HG03103 (cell line): ENCODE data around the gene AUTS2.

Experiments
- ATAC-seq: cut with Tn5 transposase; IDR thresholded peaks from one replicate; pipeline ENCODE4 v1.9.1; 2021; ENCODE audit warnings: low read depth; ENCODE audit not compliant: unreplicated experiment

The AUTS2 gene

GRCh38 chr7:69598081-69598486 lies at the start of gene AUTS2:
Gene AUTS2, plus strand, starts transcription at chr7:69598475. Its CDS starts 1,179 bp downstream, at chr7:69599654.
- ATAC-seq, result peak; percentile 62

GRCh38 chr7:69550991-69551390 lies 47.3 kb upstream of the AUTS2 start:
- no peak for ATAC-seq

- no peak for ATAC-seq
These were observed 45.1 kb upstream of the AUTS2 start for GRCh38 chr7:69553190-69553589.

GRCh38 chr7:69561266-69561960 lies 36.9 kb upstream of the AUTS2 start:
- no peak for ATAC-seq

GRCh38 chr7:69564454-69565417 lies 33.5 kb upstream of the AUTS2 start:
- ATAC-seq, result peak; percentile 71

GRCh38 chr7:69567800-69568199 lies 30.5 kb upstream of the AUTS2 start:
- ATAC-seq, result no peak

GRCh38 chr7:69568266-69568665 lies 30.0 kb upstream of the AUTS2 start:
- ATAC-seq, result no peak

- no peak for ATAC-seq
These were observed 22.6 kb upstream of the AUTS2 start for GRCh38 chr7:69575651-69576050.

GRCh38 chr7:69577221-69577620 lies 21.1 kb upstream of the AUTS2 start:
- ATAC-seq, result no peak

- ATAC-seq, result no peak
These were observed 13.1 kb upstream of the AUTS2 start for GRCh38 chr7:69585169-69585568.

- no peak for ATAC-seq
These were observed 12.0 kb upstream of the AUTS2 start for GRCh38 chr7:69586321-69586720.

GRCh38 chr7:69588773-69589172 lies 9.5 kb upstream of the AUTS2 start:
- no peak for ATAC-seq

- no peak for ATAC-seq
These were observed 6.5 kb upstream of the AUTS2 start for GRCh38 chr7:69591805-69592204.

- no peak for ATAC-seq
These were observed 4.8 kb upstream of the AUTS2 start for GRCh38 chr7:69593511-69593910.

- ATAC-seq, result no peak
These were observed 2.9 kb upstream of the AUTS2 start for GRCh38 chr7:69595415-69595814.

- no peak for ATAC-seq
These were observed 2.2 kb upstream of the AUTS2 start for GRCh38 chr7:69596056-69596455.

- ATAC-seq, result no peak
These were observed 1.5 kb upstream of the AUTS2 start for GRCh38 chr7:69596723-69597277.

GRCh38 chr7:69597278-69598076 lies 798 bp upstream of the AUTS2 start:
- ATAC-seq, result peak; percentile 16

GRCh38 chr7:69598487-69599285 lies 411 bp downstream of the AUTS2 start:
- ATAC-seq, result no peak
